ENCODE data around the gene ANTKMT.
"Not testable (repeated sequence)": the region's sequence is repeated elsewhere in the genome, so short reads cannot be mapped to it uniquely, and the experiment has no call there.

DNA sequence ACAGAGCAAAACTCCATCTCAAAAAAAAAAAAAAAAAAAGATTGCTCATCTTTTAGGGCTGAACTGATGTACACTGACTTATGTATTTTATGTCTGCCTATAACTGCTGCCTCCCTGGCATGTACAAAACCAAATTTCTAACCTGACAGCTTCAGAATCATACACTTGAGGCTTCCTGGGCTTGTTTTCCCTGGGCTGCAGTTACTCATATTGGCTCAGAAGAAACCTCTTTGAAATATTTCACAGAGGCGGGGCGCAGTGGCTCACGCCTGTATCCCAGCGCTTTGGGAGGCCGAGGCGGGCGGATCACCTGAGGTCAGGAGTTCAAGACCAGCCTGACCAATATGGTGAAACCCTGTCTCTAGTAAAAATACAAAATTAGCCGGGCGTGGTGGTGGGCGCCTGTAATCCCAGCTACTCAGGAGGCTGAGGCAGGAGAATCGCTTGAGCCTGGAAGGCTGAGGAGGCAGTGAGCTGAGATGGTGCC, 33.2 kb downstream of the ANTKMT start:
- TF ChIP-seq CTBP1 (IDR thresholded peaks at IDR 0.05; ENCODE audit: borderline replicate concordance); ELF4 (IDR thresholded peaks at IDR 0.05); TARDBP (IDR thresholded peaks at IDR 0.05); BHLHE40 (IDR thresholded peaks at IDR 0.05; ENCODE audit: borderline replicate concordance); SP1 (IDR thresholded peaks at IDR 0.05); SUZ12 (IDR thresholded peaks at IDR 0.05); FOXK2 (IDR thresholded peaks at IDR 0.05); L3MBTL2 (conservative IDR thresholded peaks at IDR 0.05); HDGF (IDR thresholded peaks at IDR 0.05; ENCODE audit: borderline replicate concordance): not testable (repeated sequence)

All from HEK293T (cell line).